Measurements from ENCODE around the gene IL12RB1.

IL12RB1 gene

DNA sequence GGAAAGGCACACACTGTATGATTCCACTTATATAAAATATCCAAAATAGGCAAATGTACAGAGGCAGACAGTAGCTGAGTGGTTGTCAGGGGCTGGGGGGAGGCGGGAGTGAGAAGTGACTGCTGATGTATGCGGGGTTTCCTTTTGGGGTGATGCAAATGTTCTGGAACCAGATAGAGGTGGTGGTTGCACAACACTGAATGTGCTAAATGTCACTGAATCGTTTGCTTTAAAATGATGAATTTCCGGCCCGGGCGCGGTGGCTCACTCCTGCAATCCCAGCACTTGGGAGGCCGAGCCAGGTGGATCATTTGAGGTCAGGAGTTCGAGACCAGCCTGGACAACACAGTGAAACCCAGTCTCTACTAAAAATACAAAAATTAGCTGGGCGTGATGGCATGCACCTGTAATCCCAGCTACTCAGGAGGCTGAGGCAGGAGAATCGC, 2.4 kb upstream of the IL12RB1 start:
- DNase-seq (ENCODE audit: low spot score) = peak; percentile 68

- DNase-seq (ENCODE audit: low spot score) = no peak
These were observed 854 bp downstream of the IL12RB1 start for GRCh38 chr19:18085702-18086457.

- DNase-seq (ENCODE audit: low spot score) = no peak
These were observed 2.6 kb downstream of the IL12RB1 start for GRCh38 chr19:18083929-18084684.

DNA sequence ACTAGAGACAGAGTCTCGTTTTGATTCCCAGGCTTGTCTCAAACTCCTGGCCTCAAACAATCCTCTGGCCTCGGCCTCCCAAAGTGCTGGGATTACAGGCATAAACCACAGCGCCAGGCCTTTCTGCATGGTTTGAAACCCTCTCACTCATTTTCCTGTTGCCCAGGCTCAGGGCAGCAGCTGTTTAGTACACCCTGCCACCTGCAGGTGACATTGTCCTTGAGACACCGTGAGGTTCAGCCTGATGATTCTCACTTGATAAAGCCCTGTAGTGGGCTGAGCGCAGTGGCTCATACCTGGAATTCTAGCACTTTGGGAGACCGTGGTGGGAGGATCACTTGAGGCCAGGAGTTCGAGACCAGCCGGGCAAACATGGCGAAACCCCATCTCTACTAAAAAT, 12.5 kb downstream of the IL12RB1 start:
- no peak for DNase-seq (ENCODE audit: low spot score)

- no peak for DNase-seq (ENCODE audit: low spot score)
These were observed 13.5 kb downstream of the IL12RB1 start for GRCh38 chr19:18073197-18073596.

GRCh38 chr19:18072335-18072734, 14.4 kb downstream of the IL12RB1 start:
- DNase-seq (ENCODE audit: low spot score) = no peak

DNA sequence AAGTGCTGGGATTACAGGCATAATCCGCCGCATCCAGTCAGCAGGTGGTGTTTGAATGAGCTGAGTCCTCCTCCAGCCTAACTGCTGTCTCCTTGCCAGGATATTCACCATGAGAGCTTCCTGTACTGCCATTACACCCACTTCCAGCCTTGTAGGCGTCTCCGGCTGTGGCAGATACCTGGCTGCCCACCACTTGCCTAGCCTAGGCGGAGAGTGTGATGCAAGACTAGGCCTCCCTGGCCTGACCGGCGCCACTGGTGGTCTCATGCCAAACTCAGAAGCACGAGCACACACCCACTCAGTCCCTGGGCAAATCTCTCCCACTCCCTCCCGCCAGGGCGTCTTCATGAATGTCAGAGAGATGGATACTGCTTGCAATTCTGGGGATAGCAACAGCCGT, 16.6 kb downstream of the IL12RB1 start:
- DNase-seq (ENCODE audit: low spot score) = no peak

DNA sequence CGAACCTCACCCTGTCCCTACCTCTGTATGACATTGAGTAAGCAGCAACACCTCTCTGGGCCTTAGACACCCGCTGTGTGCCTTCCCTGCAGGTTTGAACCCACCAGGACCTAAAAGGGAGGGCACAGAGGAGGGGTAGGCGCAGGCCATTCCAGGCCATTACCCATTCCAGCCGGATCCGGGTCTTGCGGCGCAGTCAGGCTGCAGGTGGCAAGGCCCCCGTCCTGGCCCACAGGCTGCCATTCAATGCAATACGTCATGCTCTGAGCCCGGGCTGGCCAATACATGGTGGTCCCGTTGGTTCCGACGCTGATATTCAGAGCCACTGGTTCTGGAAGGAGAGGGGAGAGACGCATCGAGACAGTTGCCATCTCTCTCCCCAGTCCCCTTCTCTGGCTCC, 17.4 kb downstream of the IL12RB1 start:
- no peak for DNase-seq (ENCODE audit: low spot score)

GRCh38 chr19:18068395-18068794, 18.3 kb downstream of the IL12RB1 start:
- no peak for DNase-seq (ENCODE audit: low spot score)

DNA sequence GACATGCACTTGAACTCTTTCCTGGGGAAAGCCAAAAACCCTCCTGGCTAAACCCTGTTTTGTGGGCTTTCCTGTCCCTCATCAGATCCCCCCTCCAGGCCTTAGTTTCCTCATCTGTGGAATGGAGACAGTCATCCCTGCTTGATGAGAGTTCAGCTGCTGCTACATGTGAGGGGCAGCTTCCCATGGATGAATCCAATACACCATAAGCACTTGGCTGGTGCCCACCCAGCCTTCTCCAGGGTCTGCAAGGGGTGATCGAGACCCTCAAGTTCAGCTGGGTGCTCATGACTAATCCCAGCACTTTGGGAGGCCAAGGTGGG, 21.6 kb downstream of the IL12RB1 start:
- DNase-seq (ENCODE audit: low spot score) = no peak

DNA sequence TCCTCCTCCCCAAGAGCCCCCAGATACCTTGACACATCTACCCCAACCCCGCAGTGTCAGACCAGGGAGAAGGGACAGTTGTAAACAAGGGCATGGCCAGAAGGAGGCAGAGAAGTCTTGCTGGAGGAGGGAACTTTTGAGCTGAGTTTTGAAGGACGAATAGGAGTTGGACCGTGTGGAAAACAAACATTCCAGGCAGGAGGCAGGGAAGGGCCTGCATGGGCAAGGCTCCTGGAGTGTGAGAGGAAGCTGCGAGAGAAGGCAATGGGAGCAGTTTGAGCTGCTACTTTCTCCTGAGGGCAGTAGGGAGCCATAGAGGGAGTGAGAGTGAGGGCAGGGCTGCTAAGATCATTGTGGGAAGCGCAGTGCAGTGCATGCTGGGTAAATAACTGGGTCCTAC, 23.3 kb downstream of the IL12RB1 start:
- no peak for DNase-seq (ENCODE audit: low spot score)

GRCh38 chr19:18062028-18062427, 24.7 kb downstream of the IL12RB1 start:
- DNase-seq (ENCODE audit: low spot score) = no peak

DNA sequence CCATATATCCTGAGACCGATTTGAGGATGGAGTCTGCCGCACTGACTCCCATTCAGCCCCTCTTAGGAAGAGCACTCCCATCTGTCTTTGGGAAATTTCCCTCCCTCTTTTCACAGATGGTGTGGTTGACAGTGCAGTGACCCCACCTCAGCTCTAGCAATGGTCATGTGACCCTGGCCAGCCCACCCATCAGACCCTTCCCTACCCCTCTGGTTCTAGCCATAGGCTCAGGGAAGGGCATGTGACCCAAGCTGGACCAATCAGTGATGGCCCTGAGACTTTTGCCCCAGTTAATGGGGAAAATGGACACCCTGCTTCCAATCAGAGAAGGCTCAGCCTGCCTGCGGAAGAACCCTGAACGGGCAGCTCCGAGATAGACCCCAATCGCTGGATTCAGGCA, 26.3 kb downstream of the IL12RB1 start:
- DNase-seq (ENCODE audit: low spot score) = no peak

GRCh38 chr19:18059902-18060301, 26.8 kb downstream of the IL12RB1 start:
- no peak for DNase-seq (ENCODE audit: low spot score)

- no peak for DNase-seq (ENCODE audit: low spot score)
These were observed 27.4 kb downstream of the IL12RB1 start for GRCh38 chr19:18059297-18059696.

DNA sequence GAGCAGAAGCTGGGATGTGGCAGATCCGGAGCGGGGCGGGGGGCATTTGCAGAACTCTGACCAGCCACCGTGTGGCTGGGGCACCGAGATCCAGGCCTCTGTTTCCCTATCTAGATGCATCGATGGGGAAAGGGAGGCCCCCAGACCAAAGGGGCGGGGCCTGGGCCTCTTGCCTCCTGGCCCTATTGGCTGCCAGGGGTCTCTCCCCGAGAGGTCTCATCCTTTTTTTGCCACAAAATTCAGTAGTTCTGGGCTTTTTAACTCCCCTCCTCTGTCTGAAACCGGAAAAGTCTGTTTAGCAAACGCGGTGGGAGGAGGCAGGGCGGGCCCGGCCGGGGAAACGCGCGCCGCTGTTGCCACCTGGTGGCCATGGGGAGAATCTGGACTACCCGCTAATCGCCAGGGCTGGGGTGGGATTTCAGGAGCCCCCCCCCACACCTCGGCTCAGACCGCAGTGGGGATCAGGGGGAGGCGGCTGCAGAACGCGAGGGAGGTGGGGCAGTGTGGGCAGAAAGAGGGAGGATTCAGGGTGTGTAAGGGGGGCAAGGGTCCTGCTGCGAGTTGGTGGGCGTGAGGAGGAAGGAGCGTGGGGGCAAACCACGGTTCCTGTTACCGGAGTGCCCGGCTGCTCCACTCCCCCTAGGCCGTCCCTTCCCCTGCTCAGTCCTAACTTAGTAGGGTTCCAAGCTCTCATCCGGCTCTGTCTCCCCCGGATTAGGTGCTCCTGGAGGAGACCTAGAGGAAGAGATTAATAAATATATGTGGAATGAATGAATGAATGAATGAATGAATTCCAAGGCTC, 28.3 kb downstream of the IL12RB1 start:
- DNase-seq (ENCODE audit: low spot score) = peak; percentile 88

DNA sequence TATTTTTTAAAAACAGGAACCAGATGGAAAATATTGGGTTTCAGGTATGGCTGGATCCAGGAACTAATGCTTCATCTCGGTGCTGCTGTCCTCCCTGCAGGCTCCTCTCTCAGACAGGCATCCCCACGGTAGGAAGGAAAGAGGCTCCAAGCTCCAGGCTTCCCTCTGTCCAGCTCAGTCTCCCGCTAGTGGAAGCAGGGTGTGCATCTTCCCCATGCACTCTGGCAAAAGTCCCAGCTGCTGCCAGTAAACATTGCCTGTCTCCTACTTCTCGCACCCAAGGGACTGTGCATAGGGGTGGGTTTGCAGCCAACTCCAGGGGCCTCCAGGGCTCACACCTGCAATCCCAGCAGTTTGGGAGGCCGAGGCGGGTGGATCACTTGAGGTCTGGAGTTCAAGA, 29.2 kb downstream of the IL12RB1 start:
- no peak for DNase-seq (ENCODE audit: low spot score)

- DNase-seq (ENCODE audit: low spot score) = no peak
These were observed 30.8 kb downstream of the IL12RB1 start for GRCh38 chr19:18055967-18056366.

GRCh38 chr19:18053576-18054219, 33.0 kb downstream of the IL12RB1 start:
- DNase-seq (ENCODE audit: low spot score) = no peak

GRCh38 chr19:18051887-18052286, 34.8 kb downstream of the IL12RB1 start:
- no peak for DNase-seq (ENCODE audit: low spot score)

DNA sequence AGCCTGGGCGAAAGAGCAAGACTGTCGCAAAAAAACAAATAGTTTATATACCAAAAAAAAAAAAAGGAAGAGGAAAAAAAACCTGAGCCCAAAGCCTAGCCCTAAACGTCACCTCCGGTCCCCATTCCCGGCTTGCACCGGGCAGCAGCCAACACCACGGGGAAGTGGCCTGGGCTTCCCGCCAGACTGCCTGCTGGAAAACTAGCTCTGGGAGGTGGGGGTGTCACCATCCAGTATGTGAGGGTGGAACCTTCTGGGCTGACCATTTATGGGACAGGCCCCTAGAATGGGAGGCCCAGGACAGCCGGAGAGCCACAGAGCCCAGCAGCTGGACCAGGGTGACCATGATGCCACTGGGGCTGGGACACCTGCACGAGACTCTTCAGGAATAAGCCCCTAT, 37.3 kb downstream of the IL12RB1 start:
- no peak for DNase-seq (ENCODE audit: low spot score)

GRCh38 chr19:18046059-18046718, 40.5 kb downstream of the IL12RB1 start:
- no peak for DNase-seq (ENCODE audit: low spot score)
